HL-60 (cell line): ENCODE measurements around the gene PTPRM.

ENCODE experiments used
- POLR2AphosphoS5 ChIP-seq: IDR thresholded peaks from 2 replicates; pipeline ENCODE4 v1.6.1; 2012; ENCODE audit warnings: low read depth
- TF ChIP-seq, protein P1 (sequence below): IDR thresholded peaks from one replicate; pipeline ENCODE4 v1.5.1; 2011; ENCODE audit warnings: low read length, control low read depth, inconsistent platforms; ENCODE audit not compliant: insufficient read depth
- TF ChIP-seq, protein P2 (sequence below): IDR thresholded peaks from 2 replicates; pipeline ENCODE4 v1.6.1; 2012; ENCODE audit warnings: low read depth; ENCODE audit not compliant: insufficient replicate concordance

DNA sequence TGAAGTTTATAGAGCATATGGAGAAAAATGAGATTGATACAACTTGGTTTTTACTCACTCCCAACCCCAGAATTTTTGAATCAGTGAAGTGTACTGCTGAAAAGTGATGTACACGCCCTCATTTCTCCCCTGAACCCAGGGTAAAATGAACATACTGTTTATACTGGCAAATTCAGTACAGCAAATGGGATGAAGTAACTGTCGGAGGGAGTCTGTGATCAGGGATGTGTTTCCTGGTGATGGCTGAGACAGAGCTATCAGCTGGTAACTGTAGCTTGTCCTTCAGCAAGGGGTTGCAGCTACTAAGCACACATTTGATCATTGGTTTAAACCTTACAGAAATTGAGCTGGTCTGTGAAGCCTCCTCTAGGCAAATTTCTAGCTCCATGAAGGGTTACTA, 191.6 kb downstream of the PTPRM start:
- TF ChIP-seq, protein P1, sequence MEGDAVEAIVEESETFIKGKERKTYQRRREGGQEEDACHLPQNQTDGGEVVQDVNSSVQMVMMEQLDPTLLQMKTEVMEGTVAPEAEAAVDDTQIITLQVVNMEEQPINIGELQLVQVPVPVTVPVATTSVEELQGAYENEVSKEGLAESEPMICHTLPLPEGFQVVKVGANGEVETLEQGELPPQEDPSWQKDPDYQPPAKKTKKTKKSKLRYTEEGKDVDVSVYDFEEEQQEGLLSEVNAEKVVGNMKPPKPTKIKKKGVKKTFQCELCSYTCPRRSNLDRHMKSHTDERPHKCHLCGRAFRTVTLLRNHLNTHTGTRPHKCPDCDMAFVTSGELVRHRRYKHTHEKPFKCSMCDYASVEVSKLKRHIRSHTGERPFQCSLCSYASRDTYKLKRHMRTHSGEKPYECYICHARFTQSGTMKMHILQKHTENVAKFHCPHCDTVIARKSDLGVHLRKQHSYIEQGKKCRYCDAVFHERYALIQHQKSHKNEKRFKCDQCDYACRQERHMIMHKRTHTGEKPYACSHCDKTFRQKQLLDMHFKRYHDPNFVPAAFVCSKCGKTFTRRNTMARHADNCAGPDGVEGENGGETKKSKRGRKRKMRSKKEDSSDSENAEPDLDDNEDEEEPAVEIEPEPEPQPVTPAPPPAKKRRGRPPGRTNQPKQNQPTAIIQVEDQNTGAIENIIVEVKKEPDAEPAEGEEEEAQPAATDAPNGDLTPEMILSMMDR = no peak
- no peak for TF ChIP-seq POLR2AphosphoS5
- TF ChIP-seq, protein P2, sequence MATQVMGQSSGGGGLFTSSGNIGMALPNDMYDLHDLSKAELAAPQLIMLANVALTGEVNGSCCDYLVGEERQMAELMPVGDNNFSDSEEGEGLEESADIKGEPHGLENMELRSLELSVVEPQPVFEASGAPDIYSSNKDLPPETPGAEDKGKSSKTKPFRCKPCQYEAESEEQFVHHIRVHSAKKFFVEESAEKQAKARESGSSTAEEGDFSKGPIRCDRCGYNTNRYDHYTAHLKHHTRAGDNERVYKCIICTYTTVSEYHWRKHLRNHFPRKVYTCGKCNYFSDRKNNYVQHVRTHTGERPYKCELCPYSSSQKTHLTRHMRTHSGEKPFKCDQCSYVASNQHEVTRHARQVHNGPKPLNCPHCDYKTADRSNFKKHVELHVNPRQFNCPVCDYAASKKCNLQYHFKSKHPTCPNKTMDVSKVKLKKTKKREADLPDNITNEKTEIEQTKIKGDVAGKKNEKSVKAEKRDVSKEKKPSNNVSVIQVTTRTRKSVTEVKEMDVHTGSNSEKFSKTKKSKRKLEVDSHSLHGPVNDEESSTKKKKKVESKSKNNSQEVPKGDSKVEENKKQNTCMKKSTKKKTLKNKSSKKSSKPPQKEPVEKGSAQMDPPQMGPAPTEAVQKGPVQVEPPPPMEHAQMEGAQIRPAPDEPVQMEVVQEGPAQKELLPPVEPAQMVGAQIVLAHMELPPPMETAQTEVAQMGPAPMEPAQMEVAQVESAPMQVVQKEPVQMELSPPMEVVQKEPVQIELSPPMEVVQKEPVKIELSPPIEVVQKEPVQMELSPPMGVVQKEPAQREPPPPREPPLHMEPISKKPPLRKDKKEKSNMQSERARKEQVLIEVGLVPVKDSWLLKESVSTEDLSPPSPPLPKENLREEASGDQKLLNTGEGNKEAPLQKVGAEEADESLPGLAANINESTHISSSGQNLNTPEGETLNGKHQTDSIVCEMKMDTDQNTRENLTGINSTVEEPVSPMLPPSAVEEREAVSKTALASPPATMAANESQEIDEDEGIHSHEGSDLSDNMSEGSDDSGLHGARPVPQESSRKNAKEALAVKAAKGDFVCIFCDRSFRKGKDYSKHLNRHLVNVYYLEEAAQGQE = no peak
